22Rv1 (cell line): ENCODE measurements around the gene ZC4H2.

Source experiments
- CTCF ChIP-seq: fragments of 450-650 bp; IDR thresholded peaks from 2 replicates; pipeline ENCODE4 v1.5.1; 2017; ENCODE audit warnings: mild to moderate bottlenecking
- ZFX ChIP-seq: fragments of 450-650 bp; IDR thresholded peaks from 2 replicates; pipeline ENCODE4 v1.6.1; 2017; ENCODE audit warnings: antibody characterized with exemption, borderline replicate concordance

GRCh38 chrX:64975491-64975890, 759 bp downstream of the ZC4H2 start:
- TF ChIP-seq CTCF (no peak), ZFX (no peak)
